ENCODE data around the gene GSTA5. TPM values are rescaled to one million over a fixed set of nuclear protein-coding genes. Genes with fewer than 3 reads are reported as not detected.
"Not testable (repeated sequence)": the region's sequence is repeated elsewhere in the genome, so short reads cannot be mapped to it uniquely, and the experiment has no call there.

Gene GSTA5
- total and polyA plus RNA-seq, 10 of the 15 experiments (the other 5 are each of a cell fraction or from before 2014, with no cell fraction given) = not detected

GRCh38 chr6:52815167-52816092, 25.2 kb downstream of the GSTA5 start:
- Histone ChIP-seq H3K9ac (ENCODE audit: control insufficient read depth, insufficient read depth, low read length) (no peak overlapping the region), H2AFZ (ENCODE audit: control insufficient read depth, low read depth, low read length) (no peak overlapping the region; the same call in 1 of the 2 replicates), H3K79me2 (ENCODE audit: control insufficient read depth, insufficient read depth, low read length) (no peaks in the 10 kb centered on the region), H3K9me3 (replicated peaks; ENCODE audit: control insufficient read depth, insufficient read depth, low read length) (no peaks in the 10 kb centered on the region; the same call in 2 of the 3 replicates), H3K4me1 (ENCODE audit: control insufficient read depth, insufficient read depth, low read length) (no peaks in the 10 kb centered on the region), H3K36me3 (ENCODE audit: control insufficient read depth in 2 of 2, insufficient read depth in 2 of 2, low read length in 1 of 2) (no peaks in the 10 kb centered on the region), H3K27ac (ENCODE audit: control insufficient read depth, insufficient read depth) (no peak overlapping the region), H3K4me3 (no peak overlapping the region), H3K27me3 (replicated peaks in 1 of 2; ENCODE audit: control insufficient read depth in 2 of 2, insufficient read depth in 2 of 2, low read length in 1 of 2) (no peaks in the 10 kb centered on the region), H4K20me1 (ENCODE audit: control insufficient read depth, insufficient read depth) (no peaks in the 10 kb centered on the region), H3K4me2 (ENCODE audit: control insufficient read depth, insufficient read depth) (no peak overlapping the region)
- ChIA-PET SMC1A (ENCODE audit: uncharacterized antibody, unreplicated experiment) (no interaction called here), RAD21 (ENCODE audit: unreplicated experiment) (no interaction called here), CTCF (interaction anchor here (0.8 to 1.4 kb wide), 4 partner anchors 13 to 301 kb away, joined by 3 to 4 read pairs (median 3); no protein-coding TSS in a partner anchor), POLR2A (no interaction called here)
- 0 out of 2 replicates have a peak, but pooled peaks have one; percentile 17 for TF ChIP-seq YY1 (IDR thresholded peaks at IDR 0.05; ENCODE audit: low read depth, low read length)
- peak; percentile 28; the same call in 1 of the 2 replicates for TF ChIP-seq RAD21 (IDR thresholded peaks at IDR 0.05; ENCODE audit: insufficient read depth, low read depth, low read length)
- no peak for TF ChIP-seq ZNF687 (IDR thresholded peaks at IDR 0.05)
- TF ChIP-seq NFYB (IDR thresholded peaks at IDR 0.05; ENCODE audit: insufficient read depth, low read depth, low read length) = no peak
- peak; percentile 38 to 74 (median 73) for TF ChIP-seq CTCF (IDR thresholded peaks at IDR 0.05 in 2 of 3, conservative IDR thresholded peaks at IDR 0.05 in 1 of 3; ENCODE audit: control insufficient read depth in 2 of 3, extremely low read depth in 1 of 3, insufficient read depth in 1 of 3, low read depth in 3 of 3, low read length in 3 of 3)
- BruUV-seq (replicated peaks) = no TSS peak
- no peak for DNase-seq (ENCODE audit: low read depth, low spot score)
- in situ Hi-C loops (cut with MboI) (no loop called here), intact Hi-C loops (cut with micrococcal nuclease; ENCODE audit: unreplicated experiment) (no loop called here)
- 28% methylated on average over 14 of the region's 15 CpGs for WGBS (ENCODE audit: insufficient coverage, insufficient replicate concordance, low lambda C conversion rate, missing lambda C conversion rate)
- peak; percentile 95 for ATAC-seq
- FAIRE-seq = peak; percentile 69

- H3K9ac ChIP-seq (ENCODE audit: control insufficient read depth, insufficient read depth, low read length); H3K4me2 ChIP-seq (ENCODE audit: control insufficient read depth, insufficient read depth); H3K27me3 ChIP-seq (replicated peaks in 1 of 2; ENCODE audit: control insufficient read depth in 2 of 2, insufficient read depth in 2 of 2, low read length in 1 of 2); H3K27ac ChIP-seq (ENCODE audit: control insufficient read depth, insufficient read depth); POLR2A ChIA-PET; H3K4me3 ChIP-seq; intact Hi-C loops (cut with micrococcal nuclease; ENCODE audit: unreplicated experiment); H4K20me1 ChIP-seq (ENCODE audit: control insufficient read depth, insufficient read depth); H3K4me1 ChIP-seq (ENCODE audit: control insufficient read depth, insufficient read depth, low read length); H3K9me3 ChIP-seq (replicated peaks; ENCODE audit: control insufficient read depth, insufficient read depth, low read length); H3K36me3 ChIP-seq (ENCODE audit: control insufficient read depth in 2 of 2, insufficient read depth in 2 of 2, low read length in 1 of 2); ATAC-seq; H2AFZ ChIP-seq (ENCODE audit: control insufficient read depth, low read depth, low read length); in situ Hi-C loops (cut with MboI); DNase-seq (ENCODE audit: low read depth, low spot score); FAIRE-seq; BruUV-seq (replicated peaks); SMC1A ChIA-PET (ENCODE audit: uncharacterized antibody, unreplicated experiment); H3K79me2 ChIP-seq (ENCODE audit: control insufficient read depth, insufficient read depth, low read length); RAD21 ChIA-PET (ENCODE audit: unreplicated experiment): not testable (repeated sequence)
- CTCF ChIA-PET = interaction anchor here (0.8 to 1.0 kb wide), 2 partner anchors 14 to 302 kb away, joined by 3 read pairs; no protein-coding TSS in a partner anchor
- 34% methylated on average over 3 of the region's 3 CpGs for WGBS (ENCODE audit: insufficient coverage, insufficient replicate concordance, low lambda C conversion rate, missing lambda C conversion rate)
These were observed 26.1 kb downstream of the GSTA5 start for GRCh38 chr6:52814545-52814944.
